Measurements from ENCODE around the gene DMAC2L.
"Not testable (repeated sequence)": the region's sequence is repeated elsewhere in the genome, so short reads cannot be mapped to it uniquely, and the experiment has no call there.

DMAC2L gene

DNA sequence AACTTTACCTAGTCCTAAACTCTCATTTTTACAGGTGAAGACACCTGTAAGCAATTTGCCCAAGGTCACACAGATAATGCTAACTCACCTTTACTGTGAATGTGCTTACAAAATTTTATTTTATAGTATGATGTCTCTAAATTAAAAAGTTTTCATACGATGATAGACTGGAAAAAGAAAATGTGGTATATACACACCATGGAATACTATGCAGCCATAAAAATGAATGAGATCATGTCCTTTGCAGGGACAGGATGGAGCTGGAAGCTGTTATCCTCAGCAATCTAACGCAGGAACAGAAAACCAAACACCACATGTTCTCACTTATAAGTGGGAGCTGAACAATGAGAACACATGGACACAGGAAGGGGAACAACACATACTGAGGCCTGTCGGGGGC, 44.2 kb downstream of the DMAC2L start:
- not testable (repeated sequence) for DNase-seq (ENCODE audit: low spot score)

DNA sequence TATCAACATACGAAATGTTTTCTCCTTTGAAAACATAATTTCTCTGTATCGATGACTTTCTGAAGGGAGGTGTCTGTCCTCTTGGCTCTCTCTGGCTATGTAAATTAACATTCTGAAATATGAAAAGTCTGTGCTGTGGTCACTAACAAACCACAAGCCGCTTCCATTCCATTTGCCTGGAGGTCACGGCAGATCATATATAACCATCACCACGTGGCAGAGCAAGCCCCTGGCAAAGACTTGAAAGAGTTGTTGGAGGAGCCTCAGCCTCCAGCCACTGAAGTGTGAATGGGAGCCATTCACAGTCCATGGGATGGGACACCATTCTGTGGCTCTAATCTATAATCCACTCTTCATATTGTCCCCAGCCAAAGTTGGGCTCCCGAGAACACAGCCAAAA, 45.0 kb downstream of the DMAC2L start:
- DNase-seq (ENCODE audit: low spot score): no peak

DNA sequence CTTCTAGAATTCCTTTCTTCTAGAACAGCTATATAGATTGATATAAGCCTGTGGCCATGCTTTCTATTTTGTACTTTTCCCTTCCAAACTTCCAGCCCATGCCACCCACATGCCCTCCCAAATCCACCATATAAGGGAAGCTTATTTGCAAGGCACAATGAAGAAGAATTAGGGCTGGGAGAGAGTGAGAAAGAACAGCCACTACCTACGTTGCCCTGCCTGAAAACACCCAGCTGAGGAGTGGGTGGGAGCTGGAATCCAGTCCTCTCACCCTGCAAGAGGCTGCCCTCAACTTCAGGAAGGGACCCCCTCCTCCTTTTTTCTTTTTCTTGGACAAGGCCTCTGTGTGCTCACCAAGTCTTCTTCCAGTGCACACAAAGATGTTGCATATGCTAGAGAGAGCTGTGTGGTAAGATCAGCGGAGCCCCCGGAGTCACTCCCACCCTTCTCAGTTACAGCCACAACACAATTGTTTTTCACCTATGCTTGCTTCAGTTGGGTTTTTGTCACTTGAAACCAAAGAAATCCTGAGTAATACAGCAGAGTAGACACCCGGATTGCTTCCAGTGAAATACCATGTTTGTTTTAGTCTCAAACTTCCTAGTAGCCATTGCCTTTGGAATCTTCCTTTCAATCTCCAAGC, 45.8 kb downstream of the DMAC2L start:
- DNase-seq (ENCODE audit: low spot score): no peak

DNA sequence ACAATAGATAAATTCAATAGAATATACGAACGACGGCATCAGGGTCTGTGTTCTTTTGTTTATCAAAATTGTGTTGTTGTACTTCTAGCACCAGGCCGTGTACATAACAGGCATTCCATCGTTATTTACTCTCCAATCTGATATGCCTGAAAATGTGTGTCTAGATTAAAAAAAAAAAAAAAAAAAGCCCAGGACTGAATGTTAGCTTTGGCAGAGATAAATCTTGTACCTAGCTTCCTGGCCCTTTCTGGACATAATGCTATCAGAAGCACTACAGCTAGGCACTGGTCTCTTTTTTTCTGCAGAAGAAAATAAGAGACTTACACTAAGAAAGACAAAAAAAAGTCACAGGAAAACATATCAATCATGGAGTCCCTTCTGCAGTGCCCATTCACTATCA, 47.5 kb downstream of the DMAC2L start:
- no peak for DNase-seq (ENCODE audit: low spot score)

DNA sequence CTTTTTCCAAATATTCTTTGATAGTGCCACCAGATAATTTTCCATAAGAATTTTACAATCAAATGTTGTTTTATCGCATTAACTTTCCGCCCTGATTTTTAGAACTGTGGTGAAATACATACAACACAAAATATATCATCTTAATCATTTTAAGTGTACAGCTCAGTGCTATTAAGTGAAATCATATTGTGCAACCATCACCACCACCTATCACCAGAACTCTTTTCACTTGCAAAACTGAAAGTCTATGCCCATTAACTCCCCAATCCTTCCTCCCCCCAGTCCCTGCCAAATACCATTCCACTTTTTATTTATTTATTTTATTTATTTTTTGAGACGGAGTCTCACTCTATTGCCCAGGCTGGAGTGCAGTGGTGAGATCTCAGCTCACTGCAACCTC, 48.0 kb downstream of the DMAC2L start:
- no peak for DNase-seq (ENCODE audit: low spot score)

DNA sequence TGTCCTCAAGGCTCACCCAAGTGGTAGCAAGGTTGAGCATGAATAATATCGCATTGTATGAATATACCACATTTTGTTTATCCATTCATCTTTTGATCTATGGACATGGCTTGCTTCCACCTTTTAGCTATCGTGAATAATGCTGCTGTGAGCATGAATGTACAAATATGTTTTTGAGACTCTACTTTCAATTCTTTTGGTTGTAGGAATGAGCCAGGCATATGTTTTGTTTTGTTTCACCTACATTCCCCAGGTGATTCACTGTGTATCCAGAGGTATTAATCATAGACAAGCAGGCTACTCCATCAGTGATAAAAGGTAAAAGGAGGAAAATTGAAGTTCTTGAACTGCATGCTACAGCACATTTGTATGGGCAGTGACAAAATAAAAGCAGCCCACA, 48.7 kb downstream of the DMAC2L start:
- DNase-seq (ENCODE audit: low spot score): no peak

DNA sequence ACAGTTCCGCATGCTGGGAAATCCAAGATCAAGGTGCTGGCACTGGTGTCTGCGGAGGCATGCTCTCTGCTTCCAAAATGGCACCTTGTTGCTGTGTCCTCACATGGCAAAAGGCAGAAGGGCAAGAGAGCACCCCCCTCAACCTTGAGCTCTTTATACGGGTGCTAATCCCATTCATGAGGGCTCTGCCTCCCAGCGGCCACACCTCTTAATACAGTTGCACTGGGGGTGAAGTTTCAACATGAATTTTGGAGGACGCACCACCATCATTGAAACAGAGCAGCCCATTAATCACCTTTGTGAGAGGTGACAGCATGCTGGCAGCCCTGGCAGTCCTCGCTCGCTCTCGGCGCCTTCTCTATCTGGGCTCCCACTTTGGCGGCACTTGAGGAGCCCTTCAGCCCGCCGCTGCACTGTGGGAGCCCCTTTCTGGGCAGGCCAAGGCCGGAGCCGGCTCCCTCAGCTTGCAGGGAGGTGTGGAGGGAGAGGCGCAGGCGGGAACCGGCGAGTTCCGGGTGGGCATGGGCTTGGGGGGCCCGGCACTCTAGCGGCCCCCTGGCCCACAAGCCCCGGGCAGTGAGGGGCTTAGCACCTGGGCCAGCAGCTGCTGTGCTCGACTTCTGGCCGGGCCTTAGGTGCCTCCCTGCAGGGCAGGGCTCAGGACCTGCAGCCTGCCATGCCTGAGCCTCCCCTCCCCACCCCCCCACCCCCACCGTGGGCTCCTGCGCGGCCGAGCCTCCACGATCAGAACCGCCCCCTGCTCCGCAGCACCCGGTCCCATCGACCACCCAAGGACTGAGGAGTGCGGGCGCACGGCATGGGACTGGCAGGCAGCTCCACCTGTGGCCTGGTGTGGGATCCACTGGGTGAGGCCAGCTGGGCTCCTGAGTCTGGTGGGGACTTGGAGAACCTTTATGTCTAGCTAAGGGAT, 49.6 kb downstream of the DMAC2L start:
- DNase-seq (ENCODE audit: low spot score): not testable (repeated sequence)

DNA sequence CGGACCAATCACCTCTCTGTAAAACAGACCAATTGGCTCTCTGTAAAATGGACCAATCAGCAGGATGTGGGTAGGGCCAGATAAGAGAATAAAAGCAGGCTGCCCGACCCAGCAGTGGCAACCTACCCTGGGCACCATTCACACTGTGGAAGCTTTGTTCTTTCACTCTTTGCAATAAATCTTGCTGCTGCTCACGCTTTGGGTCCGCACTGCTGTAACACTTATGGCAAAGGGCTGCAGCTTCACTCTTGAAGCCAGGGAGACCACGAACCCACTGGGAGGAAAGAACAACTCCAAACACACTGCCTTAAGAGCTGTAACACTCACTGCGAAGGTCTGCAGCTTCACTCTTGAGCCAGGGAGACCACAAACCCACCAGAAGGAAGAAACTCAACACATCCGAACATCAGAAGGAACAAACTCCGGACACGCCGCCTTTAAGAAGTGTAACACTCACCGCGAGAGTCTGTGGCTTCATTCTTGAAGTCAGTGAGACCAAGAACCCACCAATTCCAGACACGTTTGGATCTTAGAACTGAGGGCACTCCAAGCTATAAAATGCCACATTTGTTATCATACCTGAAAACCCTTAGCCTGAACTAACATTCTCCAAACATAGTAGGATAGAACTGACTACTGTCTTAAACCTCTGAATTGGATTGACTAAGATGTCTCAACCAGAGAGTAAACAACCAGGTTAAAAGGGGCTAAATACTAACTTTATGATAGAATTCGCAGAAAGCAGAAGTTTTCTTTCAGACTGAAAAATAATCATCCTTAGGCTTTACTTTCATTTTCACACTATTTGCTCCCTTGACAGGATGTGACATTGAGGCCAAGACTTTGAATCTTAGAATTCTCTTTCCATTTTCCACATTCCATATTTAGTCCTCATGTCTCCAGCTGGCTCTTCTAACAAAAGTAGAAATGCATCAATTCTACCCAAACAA, 50.9 kb downstream of the DMAC2L start:
- peak; percentile 41 for DNase-seq (ENCODE audit: low spot score)

DNA sequence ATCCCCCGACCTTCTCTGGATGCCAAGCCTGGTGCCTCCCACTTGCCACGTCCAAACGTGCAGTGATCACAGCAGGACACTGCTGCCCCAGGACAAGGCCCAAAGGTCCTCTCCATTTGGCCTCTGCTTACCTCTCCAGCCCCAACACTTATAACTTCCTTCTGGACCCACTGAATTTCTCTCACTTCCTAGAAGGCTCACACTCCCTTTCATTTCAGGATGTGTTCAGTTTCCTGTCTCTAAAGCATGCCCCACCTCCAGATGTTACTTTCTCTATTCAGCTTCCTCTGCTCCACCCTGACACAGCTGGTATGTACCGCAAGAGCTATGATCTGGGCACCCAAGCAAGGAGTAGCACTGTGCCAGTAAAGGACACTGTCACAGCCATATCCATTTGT, 51.6 kb downstream of the DMAC2L start:
- peak; percentile 73 for DNase-seq (ENCODE audit: low spot score)

DNA sequence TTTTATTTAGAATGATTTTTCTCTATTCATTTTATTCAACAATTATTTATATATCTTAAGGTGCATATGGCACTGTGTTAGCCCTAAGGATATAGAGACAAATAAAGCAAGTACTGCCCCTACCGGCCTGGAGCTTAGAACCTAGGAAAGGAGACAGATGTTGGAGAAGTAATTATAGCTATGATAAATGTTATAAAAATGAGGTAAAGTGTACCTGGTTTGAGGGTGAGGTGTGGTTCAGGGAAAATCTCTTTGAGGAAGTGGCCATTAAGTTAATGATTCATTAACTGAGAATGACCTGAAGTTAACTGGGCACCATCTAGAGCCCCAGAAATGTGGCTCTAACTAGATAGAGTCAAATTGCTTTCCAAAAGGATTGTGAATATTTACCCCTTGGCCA, 52.7 kb downstream of the DMAC2L start:
- DNase-seq (ENCODE audit: low spot score): no peak

DNA sequence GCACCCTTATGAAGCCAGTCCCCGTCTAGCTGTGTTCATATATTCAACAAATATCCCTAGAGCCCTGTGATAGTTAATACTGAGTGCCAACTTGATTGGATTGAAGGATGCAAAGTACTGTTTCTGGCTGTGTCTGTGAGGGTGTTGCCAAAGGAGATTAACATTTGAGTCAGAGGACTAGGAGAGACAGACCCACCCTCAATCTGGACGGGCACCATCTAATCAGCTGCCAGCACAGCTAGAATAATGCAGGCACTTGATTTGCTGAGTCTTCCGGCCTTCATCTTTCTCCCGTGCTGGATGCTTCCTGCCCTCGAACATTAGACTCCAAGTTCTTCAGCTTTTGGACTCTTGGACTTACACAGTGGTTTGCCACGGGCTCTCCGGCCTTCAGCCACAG, 53.4 kb downstream of the DMAC2L start:
- not testable (repeated sequence) for DNase-seq (ENCODE audit: low spot score)

DNA sequence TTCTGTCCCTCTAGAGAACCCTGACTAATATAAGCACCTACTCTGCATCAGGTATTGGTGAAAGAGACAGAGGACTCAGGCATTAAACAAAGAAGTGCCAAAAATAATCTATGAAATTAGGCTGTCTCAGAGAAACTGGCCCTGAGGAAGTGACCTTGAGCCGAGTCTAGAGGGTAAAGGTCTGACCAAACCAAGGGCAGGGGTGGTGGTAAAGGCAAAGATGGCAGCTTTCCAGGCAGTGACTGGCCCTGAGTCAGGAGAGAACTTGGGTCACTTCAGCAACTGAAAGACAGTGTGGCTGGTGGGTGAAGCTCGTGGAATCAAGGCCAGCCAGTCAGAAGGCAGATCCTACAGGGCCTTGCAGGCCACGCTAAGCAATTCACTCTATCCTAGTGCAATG, 54.0 kb downstream of the DMAC2L start:
- no peak for DNase-seq (ENCODE audit: low spot score)

DNA sequence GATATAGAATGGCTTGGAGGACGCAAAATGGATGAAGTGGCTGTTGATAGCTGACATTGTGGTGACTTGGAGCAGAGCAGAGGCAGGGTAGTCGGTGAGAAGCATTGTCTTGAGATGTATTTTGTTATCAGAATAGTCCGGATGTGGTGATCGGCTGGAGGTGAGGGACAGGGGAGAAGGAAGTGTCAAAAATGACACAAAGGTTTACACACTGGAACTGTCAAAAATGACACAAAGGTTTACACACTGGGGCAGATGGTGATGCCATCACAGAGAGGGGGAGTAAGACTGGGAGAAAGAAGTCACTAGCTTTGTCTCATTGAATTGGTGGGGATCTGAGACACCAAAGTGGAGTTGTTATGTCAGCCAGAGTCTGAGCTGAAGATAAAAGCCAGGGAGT, 54.5 kb downstream of the DMAC2L start:
- DNase-seq (ENCODE audit: low spot score): peak; percentile 17

DNA sequence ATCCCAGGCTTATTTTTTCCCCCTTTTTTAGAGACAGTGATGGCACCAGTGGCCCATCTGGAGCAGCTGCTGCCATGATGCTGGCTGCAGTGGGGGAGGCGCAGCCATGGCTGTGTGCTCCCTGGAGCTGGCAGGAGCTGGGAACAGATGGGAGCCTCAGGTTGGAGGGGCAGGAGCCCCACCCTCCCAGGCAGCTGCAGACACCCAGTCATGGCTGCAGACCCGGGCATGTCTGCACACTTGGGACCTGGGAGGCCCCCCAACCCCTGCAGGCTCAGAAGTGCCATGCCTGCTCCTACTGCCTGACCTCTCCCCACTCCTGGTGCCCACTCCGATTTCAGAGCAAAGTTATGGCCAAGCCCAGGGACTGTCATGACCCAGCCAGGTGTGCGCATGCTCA, 59.4 kb downstream of the DMAC2L start:
- no peak for DNase-seq (ENCODE audit: low spot score)

DNA sequence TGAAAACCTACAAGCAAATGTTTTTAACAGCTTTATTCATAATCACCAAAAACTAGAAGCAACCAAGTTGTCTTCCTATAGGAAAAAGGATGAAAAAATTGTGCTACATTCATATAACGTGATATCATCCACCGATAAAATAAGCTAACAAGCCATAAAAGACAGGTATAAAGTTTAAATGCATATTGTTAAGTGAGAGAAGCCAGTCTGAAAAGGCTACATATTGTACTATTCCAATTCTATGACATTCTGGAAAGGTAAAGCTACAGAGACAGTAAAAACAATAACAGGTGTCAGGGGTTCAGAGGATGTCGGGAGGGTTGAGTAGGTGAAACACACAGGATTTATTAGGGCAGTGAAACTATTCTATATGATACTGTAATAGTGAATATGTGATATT, 61.8 kb downstream of the DMAC2L start:
- DNase-seq (ENCODE audit: low spot score): no peak

DNA sequence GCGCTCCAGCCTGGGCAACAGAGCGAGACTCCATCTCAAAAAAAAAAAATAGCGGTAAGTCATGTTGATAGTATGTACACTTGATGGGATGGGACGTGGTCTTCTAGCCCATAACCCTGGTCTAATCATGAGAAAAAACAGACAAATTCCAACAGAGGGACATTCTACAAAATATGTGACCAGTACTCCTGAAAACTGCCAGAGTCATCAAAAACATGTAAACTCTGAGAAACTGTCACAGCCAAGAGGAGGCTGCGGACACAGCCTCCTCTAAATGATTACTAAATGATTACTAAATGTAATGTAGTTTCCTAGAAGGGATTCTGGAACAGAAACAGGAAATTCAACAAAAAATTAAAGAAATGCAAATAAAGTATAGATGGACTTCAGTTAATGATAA, 63.6 kb downstream of the DMAC2L start:
- DNase-seq (ENCODE audit: low spot score): no peak

Measured in CD4-positive, alpha-beta T cell treated with Interleukin-2 at 100 ng/mL for 4 hours (primary cell).